ENCODE data around the gene C14orf132. TPM values are rescaled to one million over a fixed set of nuclear protein-coding genes. Genes with fewer than 3 reads are reported as not detected.
"Not testable (repeated sequence)": the region's sequence is repeated elsewhere in the genome, so short reads cannot be mapped to it uniquely, and the experiment has no call there.

The C14orf132 gene
- total RNA-seq, 1 experiment from 2014 or later, result 12.5 TPM

DNA sequence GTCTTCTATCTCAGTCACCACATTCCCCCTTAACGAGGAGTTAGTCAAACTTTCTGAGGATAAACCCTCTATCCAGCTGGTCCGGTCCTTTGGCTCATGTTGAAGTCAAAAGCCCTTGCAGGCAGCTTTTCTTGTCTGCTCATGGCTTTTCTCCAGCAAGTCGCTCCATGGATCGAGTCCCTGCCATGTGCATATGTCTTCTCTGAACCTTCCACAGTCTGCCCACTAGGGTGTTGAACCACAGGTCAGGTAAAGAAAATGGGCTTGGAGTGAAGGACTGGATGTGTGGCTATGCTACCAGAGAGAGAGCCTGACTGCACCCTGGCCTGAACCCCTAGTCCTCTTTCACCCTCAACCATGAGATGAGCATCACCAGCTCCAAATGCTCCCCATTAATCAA lies 22.8 kb downstream of the C14orf132 start:
- H3K4me3 ChIP-seq (ENCODE audit: insufficient read depth, low read depth, low read length), result no peak overlapping the region
- no peaks in the 10 kb centered on the region for H3K27me3 ChIP-seq (ENCODE audit: control insufficient read depth, insufficient read depth, low read length)
- no peaks in the 10 kb centered on the region for H3K36me3 ChIP-seq (replicated peaks; ENCODE audit: control insufficient read depth, insufficient read depth, low read length)
- no peak for DNase-seq

DNA sequence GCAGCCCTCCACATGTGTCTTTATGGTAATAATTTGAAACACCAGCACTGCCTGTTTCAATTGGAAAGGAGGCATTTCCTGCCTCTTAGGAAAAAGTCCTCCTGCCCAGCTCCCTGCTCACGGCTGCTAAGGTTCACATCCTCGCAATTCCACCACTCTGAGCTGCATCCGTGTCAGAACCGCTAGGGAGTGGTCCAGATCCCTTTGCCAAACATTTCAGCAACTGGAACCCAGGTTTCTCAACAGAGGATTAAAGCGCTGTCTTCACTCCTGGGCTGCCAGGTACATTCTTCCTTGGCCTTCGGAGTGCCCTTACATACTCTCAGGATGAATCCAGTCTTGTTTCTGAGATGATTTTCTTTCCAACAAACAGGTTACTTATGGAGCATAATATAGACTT lies 23.3 kb downstream of the C14orf132 start:
- Histone ChIP-seq H3K27me3 (ENCODE audit: control insufficient read depth, insufficient read depth, low read length) (no peaks in the 10 kb centered on the region), H3K36me3 (replicated peaks; ENCODE audit: control insufficient read depth, insufficient read depth, low read length) (no peaks in the 10 kb centered on the region), H3K4me3 (ENCODE audit: insufficient read depth, low read depth, low read length) (no peak overlapping the region)
- DNase-seq, result no peak

DNA sequence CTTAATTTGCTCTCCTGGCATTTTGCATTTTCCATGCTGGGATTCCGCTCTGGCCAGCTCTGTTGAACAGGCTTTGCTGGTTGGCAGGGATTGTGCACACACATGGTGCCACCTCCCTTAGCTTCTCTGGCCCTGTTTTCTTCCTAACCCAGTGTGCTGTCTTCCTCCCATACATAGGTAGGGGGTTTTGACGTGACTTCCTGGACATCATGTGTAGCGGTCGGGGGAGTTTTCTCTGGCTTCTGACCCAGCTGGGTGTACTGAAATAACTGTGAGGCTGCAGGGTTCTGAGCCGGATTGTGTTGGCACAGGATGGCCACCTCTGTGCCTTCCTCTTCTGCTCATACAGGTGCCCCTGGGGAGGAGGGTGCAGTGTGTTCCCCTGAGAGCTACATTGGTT lies 25.7 kb downstream of the C14orf132 start:
- H3K27me3 ChIP-seq (ENCODE audit: control insufficient read depth, insufficient read depth, low read length), result no peaks in the 10 kb centered on the region
- no peak overlapping the region for H3K4me3 ChIP-seq (ENCODE audit: insufficient read depth, low read depth, low read length)
- no peaks in the 10 kb centered on the region for H3K36me3 ChIP-seq (replicated peaks; ENCODE audit: control insufficient read depth, insufficient read depth, low read length)
- DNase-seq, result no peak

DNA sequence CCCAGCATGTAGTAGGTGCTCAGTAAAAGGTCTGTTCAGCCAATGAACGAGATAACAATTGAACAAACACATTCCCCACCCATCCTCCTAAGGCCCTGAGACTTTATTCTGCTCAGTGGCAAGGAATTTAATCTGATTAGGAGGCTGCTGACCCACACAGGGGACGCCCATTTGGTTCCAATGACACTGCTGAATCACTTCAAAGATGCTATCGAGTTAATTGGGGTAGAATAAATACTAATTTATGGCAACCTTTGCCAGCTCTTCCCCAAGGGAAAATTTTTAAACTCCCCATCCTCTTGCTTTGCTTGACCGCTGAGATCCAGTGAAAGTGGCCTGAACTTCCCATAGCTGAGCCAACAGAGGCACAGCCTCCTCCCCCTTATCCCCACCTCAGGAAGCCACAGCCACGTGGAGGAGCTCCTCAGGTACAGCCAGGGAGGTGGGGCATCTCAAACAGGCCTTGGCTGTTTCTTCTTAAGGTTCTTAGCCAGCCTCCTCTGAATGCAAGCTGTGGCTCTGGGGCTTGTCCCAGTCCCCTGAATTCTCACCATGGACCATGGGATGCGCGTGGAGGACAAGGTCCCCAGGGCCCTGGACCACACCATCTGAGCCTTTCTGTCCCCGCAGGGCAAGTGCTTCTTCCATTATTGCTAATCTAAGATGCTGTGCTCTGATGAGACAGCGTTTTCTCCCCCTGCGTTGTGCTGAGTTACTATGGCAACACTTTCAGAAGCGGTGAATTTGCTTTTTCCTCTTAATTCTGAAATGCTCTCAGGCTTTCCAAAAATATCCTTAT lies 26.7 kb downstream of the C14orf132 start:
- DNase-seq, result peak; percentile 60
- Histone ChIP-seq H3K4me3 (ENCODE audit: insufficient read depth, low read depth, low read length) (no peak overlapping the region), H3K27me3 (ENCODE audit: control insufficient read depth, insufficient read depth, low read length) (no peaks in the 10 kb centered on the region), H3K36me3 (replicated peaks; ENCODE audit: control insufficient read depth, insufficient read depth, low read length) (no peaks in the 10 kb centered on the region)

DNA sequence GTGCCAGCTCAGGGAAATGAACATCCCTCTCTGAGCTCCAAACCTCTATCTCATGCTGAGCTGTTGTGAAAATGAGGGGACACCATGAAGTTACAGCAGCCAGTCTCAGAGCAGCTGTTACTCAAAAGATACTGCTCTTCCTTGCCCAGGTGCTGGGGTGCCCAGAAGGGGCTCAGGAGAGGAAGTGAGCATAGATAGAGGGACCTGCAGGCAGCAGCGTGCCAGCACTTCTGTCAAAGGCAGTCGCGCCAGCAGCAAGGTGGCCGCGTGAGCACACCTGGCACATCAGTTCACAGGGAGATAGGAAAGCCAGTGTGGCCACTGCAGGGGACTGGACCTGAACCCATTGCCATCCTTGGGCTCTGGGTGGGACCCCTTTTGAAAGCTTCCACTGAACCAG lies 27.8 kb downstream of the C14orf132 start:
- no peak for DNase-seq

DNA sequence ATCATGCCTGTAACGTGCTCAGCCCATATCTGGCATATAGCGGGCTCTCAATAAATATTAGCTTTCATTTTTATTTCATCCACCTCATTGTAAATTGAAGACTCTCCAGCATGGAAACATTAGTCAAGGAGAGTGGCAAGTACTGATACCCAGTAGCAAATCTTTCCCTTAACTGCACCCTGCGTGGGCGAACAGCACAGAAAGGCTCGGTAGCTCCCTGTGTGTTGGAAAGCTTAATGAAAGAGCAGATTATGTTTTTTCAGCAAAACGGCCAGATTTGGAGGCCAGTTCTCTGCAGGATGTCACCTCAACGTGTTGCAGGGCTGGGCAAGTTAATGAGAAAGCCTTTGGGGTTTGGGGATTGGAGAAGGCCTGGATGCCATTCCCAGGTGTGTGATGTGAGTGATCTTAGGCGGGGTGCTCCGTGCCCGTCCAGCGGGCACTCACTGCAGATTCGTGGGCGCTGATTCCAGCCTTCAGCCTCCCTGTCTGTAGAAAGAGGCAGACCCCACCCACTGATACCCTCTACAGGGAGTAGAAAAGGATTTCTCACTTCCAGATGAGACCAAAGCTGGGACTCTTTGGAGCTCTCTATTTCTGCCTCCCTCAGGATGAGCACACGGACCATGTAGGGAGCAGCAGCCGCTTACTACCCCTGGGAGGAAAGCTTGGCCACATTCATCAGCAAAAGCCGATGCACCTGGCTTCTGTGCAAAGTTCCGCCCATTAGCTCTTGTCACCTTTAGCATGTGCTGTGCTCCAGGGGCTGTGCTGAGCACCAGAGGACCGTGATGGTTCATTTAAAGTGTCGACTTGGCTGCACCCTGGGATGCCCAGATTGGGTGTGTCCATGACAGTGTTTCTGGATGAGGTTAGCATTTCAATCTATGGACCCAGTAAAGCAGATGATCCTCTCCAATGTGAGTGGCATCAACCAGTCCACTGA lies 29.1 kb downstream of the C14orf132 start:
- no peak overlapping the region for H3K4me3 ChIP-seq (ENCODE audit: insufficient read depth, low read depth, low read length)
- H3K27me3 ChIP-seq (ENCODE audit: control insufficient read depth, insufficient read depth, low read length), result no peaks in the 10 kb centered on the region
- no peaks in the 10 kb centered on the region for H3K36me3 ChIP-seq (replicated peaks; ENCODE audit: control insufficient read depth, insufficient read depth, low read length)
- no peak for DNase-seq

More for the DNA sequence above, 27.8 kb downstream of the C14orf132 start:
- Histone ChIP-seq H3K27me3 (ENCODE audit: control insufficient read depth, insufficient read depth, low read length) (no peaks in the 10 kb centered on the region), H3K4me3 (ENCODE audit: insufficient read depth, low read depth, low read length) (no peak overlapping the region), H3K36me3 (replicated peaks; ENCODE audit: control insufficient read depth, insufficient read depth, low read length) (no peaks in the 10 kb centered on the region)

DNA sequence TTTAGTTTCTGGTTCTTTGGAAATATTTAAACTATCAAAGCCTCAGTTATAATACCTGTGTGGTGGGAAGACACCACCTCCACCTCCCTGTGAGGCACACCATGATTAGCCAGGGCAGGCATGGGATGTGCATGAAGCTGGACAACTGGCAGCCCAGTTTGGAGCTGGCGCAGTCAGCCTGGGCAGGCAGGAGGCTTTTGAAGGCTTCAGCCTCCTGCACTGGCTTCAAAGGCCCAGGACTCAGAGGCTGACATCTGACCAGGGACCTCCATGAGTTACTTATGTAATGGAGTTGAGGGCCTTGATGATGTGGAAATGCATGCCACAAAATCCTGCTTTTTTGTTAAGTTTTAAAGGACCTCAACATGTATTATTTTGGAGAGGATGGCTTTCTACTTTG lies 30.3 kb downstream of the C14orf132 start:
- DNase-seq, result no peak

DNA sequence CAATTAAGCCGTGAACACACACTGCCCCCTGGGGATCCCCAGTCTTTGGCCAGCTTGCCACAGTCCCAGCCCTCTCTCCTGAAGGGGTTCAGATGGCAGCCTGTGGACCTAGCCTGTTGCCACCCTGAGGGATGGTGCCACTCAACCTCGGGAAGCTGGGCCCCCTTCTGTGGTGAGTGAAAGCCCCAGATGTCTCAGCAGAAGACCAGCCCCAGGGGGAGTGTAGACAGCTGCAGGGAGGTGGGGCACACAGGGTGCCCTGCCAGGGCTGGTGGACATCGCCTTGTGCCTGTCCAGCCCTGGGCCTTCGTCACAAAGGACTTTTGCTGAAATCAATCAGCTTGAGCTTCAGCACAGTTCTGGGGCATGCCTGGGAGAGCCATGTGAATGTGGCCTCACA lies 32.4 kb downstream of the C14orf132 start:
- Histone ChIP-seq H3K4me3 (ENCODE audit: insufficient read depth, low read depth, low read length) (no peak overlapping the region), H3K36me3 (replicated peaks; ENCODE audit: control insufficient read depth, insufficient read depth, low read length) (no peaks in the 10 kb centered on the region), H3K27me3 (ENCODE audit: control insufficient read depth, insufficient read depth, low read length) (no peaks in the 10 kb centered on the region)
- no peak for DNase-seq

More for the DNA sequence above, 30.3 kb downstream of the C14orf132 start:
- Histone ChIP-seq H3K36me3 (replicated peaks; ENCODE audit: control insufficient read depth, insufficient read depth, low read length) (no peaks in the 10 kb centered on the region), H3K27me3 (ENCODE audit: control insufficient read depth, insufficient read depth, low read length) (no peaks in the 10 kb centered on the region), H3K4me3 (ENCODE audit: insufficient read depth, low read depth, low read length) (no peak overlapping the region)

DNA sequence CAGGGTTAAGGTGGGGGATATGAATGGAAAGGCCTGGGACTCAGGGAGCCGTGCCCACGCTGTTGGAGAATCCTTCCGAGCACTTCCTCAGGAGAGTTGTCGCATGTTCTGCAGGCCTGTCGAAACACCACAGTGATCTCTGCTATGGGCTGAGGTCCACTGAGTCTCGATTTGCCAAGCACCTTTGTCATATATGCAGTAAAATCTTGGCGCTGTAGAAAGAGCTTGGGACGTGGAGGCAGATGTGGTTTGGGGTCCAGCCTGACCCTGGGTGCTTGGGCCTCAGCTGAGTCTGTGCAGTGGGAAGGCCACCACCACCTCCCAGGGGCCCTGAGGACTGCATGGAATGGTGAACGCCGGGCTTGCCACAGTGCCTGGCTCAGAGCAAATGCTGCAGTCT lies 32.9 kb downstream of the C14orf132 start:
- no peak for DNase-seq
- Histone ChIP-seq H3K4me3 (ENCODE audit: insufficient read depth, low read depth, low read length) (no peak overlapping the region), H3K27me3 (ENCODE audit: control insufficient read depth, insufficient read depth, low read length) (no peaks in the 10 kb centered on the region), H3K36me3 (replicated peaks; ENCODE audit: control insufficient read depth, insufficient read depth, low read length) (no peaks in the 10 kb centered on the region)

DNA sequence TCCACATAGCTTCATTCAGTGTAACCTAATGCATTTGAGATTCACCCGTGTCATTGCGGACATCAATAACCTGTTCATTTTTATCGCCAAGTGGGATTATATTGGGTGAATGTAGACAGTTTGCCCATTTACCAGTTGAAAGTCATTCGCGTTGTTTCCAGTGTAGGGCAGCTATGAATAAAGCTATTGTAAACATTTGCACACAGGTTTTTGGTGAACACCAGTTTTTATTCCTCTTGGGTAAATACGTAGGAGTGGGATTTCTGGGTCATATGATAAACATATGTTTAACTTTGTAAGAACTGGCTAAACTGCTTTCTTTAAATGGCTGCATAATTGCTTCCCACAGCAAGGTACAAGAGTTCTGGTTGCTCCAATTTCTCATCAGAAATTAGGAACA lies 33.6 kb downstream of the C14orf132 start:
- DNase-seq, result no peak
- no peaks in the 10 kb centered on the region for H3K36me3 ChIP-seq (replicated peaks; ENCODE audit: control insufficient read depth, insufficient read depth, low read length)
- no peak overlapping the region for H3K4me3 ChIP-seq (ENCODE audit: insufficient read depth, low read depth, low read length)
- no peaks in the 10 kb centered on the region for H3K27me3 ChIP-seq (ENCODE audit: control insufficient read depth, insufficient read depth, low read length)

DNA sequence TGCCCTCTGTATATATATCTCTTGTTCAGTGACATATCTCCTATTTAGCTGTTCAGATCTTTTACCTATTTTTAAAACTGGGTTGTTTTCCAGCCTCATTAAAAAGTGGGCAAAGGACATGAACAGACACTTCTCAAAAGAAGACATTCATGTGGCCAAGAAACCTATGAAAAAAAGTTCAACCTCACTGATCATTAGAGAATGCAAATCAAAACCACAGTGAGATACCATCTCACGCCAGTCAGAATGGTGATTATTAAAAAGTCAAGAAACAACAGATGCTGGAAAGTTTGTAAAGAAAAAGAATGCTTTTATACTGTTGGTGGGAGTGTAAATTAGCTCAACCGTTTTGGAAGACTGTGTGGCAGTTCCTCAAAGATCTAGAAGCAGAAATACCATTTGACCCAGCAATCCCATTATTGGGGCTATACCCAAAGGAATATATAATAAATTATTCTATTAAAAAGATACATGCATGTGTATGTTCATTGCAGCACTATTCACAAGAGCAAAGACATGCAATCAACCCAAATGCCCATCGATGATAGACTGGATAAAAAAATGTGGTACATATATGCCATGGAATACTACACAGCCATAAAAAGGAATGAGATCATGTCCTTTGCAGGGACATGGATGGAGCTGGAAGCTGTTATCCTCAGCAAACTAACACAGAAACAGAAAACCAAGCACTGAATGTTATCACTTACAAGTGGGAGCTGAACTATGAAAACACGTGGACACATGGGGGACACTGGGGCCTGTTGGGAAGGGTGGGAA lies 34.3 kb downstream of the C14orf132 start:
- not testable (repeated sequence) for H3K36me3 ChIP-seq (replicated peaks; ENCODE audit: control insufficient read depth, insufficient read depth, low read length); DNase-seq

DNA sequence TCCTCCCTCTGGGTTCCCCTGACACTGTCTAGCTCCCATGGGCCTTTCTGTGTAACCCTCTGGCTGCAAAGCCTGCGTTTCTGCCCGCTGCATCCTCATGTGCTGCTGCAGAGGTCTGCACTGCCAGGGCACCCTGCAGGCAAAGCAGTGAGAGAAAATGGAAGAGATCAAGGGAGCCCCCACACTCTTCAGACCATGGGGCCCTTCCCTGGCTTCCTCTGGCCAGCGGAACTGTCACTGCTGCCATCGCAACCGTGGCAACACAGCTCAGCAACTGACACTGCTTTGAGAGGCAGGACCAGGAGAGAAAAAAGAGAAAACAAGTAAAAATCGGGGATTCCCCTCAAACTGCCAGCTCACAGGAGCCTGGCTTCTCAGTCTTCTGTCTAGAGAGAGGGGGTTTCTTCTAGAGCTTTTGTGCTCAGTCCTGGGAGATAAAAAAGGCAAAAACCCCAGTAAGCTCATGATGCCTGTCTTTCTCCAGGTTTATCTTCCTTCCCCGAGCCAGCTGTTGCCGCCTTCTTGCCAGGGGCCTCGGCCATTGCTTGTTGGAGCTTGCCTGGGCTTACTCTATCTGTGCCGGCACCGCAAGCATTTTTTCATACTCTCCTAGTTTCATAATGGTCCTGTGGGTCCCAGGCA lies 38.9 kb downstream of the C14orf132 start:
- peak; percentile 40 for DNase-seq
- no peaks in the 10 kb centered on the region for H3K27me3 ChIP-seq (ENCODE audit: control insufficient read depth, insufficient read depth, low read length)
- H3K36me3 ChIP-seq (replicated peaks; ENCODE audit: control insufficient read depth, insufficient read depth, low read length), result no peaks in the 10 kb centered on the region
- H3K4me3 ChIP-seq (ENCODE audit: insufficient read depth, low read depth, low read length), result no peak overlapping the region

More for the DNA sequence above, 34.3 kb downstream of the C14orf132 start:
- H3K4me3 ChIP-seq (ENCODE audit: insufficient read depth, low read depth, low read length); H3K27me3 ChIP-seq (ENCODE audit: control insufficient read depth, insufficient read depth, low read length): not testable (repeated sequence)

DNA sequence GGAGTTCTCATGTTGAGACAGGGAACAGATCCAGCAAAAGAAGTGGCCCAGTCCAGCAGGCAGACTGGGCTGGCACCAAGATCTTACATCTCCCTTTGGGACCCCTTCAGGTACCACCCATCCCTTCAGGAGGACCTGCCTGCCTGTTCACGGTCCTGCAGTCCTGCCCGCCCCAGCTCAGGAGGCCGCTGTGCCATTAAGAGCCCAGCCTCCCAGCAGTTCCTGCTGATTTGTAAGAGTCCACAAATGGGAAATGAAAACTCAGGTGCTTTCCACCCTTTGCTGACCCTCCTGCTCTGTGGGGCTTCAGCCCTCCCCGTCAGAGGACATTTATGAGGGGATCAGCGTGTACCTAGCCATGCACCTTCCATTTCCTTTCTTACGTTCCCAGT lies 39.5 kb downstream of the C14orf132 start:
- DNase-seq, result no peak
- no peaks in the 10 kb centered on the region for H3K27me3 ChIP-seq (ENCODE audit: control insufficient read depth, insufficient read depth, low read length)
- no peak overlapping the region for H3K4me3 ChIP-seq (ENCODE audit: insufficient read depth, low read depth, low read length)
- no peaks in the 10 kb centered on the region for H3K36me3 ChIP-seq (replicated peaks; ENCODE audit: control insufficient read depth, insufficient read depth, low read length)

DNA sequence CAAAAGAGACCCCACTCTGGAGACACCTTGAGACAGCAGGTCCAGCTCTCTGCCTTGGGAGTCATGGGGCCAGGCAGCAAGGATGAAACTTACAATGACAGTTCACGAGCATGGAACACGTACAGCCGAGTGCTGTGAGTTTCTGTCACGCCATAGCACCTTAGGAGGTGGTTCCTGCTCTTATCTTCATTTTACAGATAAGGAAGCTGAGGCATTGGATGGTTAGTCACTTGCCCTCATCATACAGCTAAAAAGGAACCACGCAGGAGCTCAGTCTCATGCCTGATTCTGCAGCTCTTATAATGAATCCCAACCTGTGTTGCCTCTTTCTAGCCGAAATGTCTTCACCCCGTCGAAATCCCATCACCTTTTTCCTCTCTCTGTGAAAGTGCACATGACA lies 39.9 kb downstream of the C14orf132 start:
- no peak for DNase-seq
- Histone ChIP-seq H3K36me3 (replicated peaks; ENCODE audit: control insufficient read depth, insufficient read depth, low read length) (no peaks in the 10 kb centered on the region), H3K4me3 (ENCODE audit: insufficient read depth, low read depth, low read length) (no peak overlapping the region), H3K27me3 (ENCODE audit: control insufficient read depth, insufficient read depth, low read length) (no peaks in the 10 kb centered on the region)

Measured in H7 (cell line).